Vagina (tissue), 2 donors: Measurements from ENCODE around the gene COL6A3.

Experiments used
- POLR2A ChIP-seq, 2 donors: fragments of 450-650 bp; IDR thresholded peaks; one replicate each; pipeline ENCODE4 v1.6.1; 2017; ENCODE audit warnings: antibody characterized with exemption in 2 of 2, mild to moderate bottlenecking in 2 of 2, moderate library complexity in 2 of 2
- POLR2AphosphoS5 ChIP-seq, 2 donors: sonication (generic); formaldehyde crosslinking; IDR thresholded peaks; one replicate each; pipeline ENCODE4 v1.9.0; 2017; ENCODE audit warnings: antibody characterized with exemption in 2 of 2, mild to moderate bottlenecking in 2 of 2, low read depth in 1 of 2; ENCODE audit not compliant: insufficient read depth in 1 of 2
- TF ChIP-seq, protein P1 (sequence below), 3 experiments: fragments of 450-650 bp in 2 of 3; fragments of 200-600 bp in 1 of 3; sonication (generic) in 1 of 3; IDR thresholded peaks; one replicate each; pipeline ENCODE4 v1.5.1; 2017 to 2019; ENCODE audit warnings: antibody characterized with exemption in 3 of 3, mild to moderate bottlenecking in 2 of 3, moderate library complexity in 2 of 3

DNA sequence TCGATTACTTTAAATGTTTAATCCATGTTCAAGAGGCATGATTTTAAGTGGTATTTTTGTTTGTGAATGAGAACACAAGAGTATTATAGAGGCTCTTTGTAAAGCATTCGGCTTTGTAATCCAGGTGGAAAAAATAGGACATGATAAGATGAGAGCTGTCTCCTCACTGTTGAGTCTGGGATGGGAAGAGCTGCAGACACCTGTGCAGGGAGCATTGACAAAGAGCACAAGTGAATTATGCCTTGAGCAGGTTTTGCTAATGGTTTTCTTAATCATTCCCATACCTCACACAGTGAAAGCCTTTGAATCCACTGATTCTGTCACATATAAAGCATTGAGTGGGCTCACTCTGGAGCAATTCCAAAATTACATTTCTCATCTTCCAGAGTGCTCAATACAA is 9.6 kb downstream of the COL6A3 start:
- TF ChIP-seq, protein P1, sequence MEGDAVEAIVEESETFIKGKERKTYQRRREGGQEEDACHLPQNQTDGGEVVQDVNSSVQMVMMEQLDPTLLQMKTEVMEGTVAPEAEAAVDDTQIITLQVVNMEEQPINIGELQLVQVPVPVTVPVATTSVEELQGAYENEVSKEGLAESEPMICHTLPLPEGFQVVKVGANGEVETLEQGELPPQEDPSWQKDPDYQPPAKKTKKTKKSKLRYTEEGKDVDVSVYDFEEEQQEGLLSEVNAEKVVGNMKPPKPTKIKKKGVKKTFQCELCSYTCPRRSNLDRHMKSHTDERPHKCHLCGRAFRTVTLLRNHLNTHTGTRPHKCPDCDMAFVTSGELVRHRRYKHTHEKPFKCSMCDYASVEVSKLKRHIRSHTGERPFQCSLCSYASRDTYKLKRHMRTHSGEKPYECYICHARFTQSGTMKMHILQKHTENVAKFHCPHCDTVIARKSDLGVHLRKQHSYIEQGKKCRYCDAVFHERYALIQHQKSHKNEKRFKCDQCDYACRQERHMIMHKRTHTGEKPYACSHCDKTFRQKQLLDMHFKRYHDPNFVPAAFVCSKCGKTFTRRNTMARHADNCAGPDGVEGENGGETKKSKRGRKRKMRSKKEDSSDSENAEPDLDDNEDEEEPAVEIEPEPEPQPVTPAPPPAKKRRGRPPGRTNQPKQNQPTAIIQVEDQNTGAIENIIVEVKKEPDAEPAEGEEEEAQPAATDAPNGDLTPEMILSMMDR (IDR thresholded peaks at IDR 0.05): no peak
- TF ChIP-seq POLR2A (IDR thresholded peaks at IDR 0.05) (no peak), POLR2AphosphoS5 (IDR thresholded peaks at IDR 0.05; ENCODE audit: insufficient read depth in 1 of 2, low read depth in 1 of 2) (no peak)
